Activated CD4-positive, alpha-beta T cell treated with anti-CD3 and anti-CD28 coated beads, Interleukin-2, amount 10 ng/mL, durations not matched to agents 24 days and 14 days (primary cell): ENCODE data around the gene PRPF6. TPM values are rescaled to one million over a fixed set of nuclear protein-coding genes. Genes with fewer than 3 reads are reported as not detected.
A peak's percentile ranks its signal among the peaks of the same experiment; 100 is the strongest.

Source experiments
- DNase-seq: peaks from one replicate; pipeline ENCODE4 v3.0.0; 2022
- H3K27ac Mint-ChIP-seq: one replicate; pipeline ENCODE4 v1.8.0; 2022; ENCODE audit warnings: mild to moderate bottlenecking, mixed read lengths
- H3K27me3 Mint-ChIP-seq: one replicate; pipeline ENCODE4 v1.8.0; 2022; ENCODE audit warnings: mixed read lengths
- H3K36me3 Mint-ChIP-seq: one replicate; pipeline ENCODE4 v1.8.0; 2022; ENCODE audit warnings: low read depth, mild to moderate bottlenecking, mixed read lengths
- H3K4me1 Mint-ChIP-seq: one replicate; pipeline ENCODE4 v1.8.0; 2021; ENCODE audit warnings: mixed read lengths
- H3K4me3 Mint-ChIP-seq: one replicate; pipeline ENCODE4 v1.8.0; 2022; ENCODE audit warnings: mild to moderate bottlenecking, moderate library complexity, mixed read lengths
- H3K9me3 Mint-ChIP-seq: one replicate; pipeline ENCODE4 v1.8.0; 2021; ENCODE audit warnings: mixed read lengths
- intact Hi-C: fragments of 100-400 bp; cut with micrococcal nuclease; formaldehyde crosslinking; loops from one replicate; pipeline ENCODE4 v1.15.1; 2023
- total RNA-seq: library from RNA; stranded (reverse); gene quantifications from 2 replicates; pipeline ENCODE4 v1.2.3, GENCODE V29; 2022

Gene PRPF6
- total RNA-seq, 1 donor from 2014 or later, result 79.5 TPM

GRCh38 chr20:64067733-64068307, 86.9 kb downstream of the PRPF6 start:
- Mint-ChIP-seq H3K27ac (peak overlapping the region; percentile 41), H3K4me3 (peak overlapping the region; percentile 76), H3K9me3 (no peaks in the 10 kb centered on the region), H3K27me3 (no peaks in the 10 kb centered on the region), H3K36me3 (peaks cover 11% of the 10 kb centered on the region), H3K4me1 (peaks cover 41% of the 10 kb centered on the region)
- DNase-seq, result no peak
- intact Hi-C loops, result loop anchor here (10.0 kb wide), 2 partner anchors 203 to 443 kb away; partner anchors contain the start of genes ABHD16B, GMEB2 and TPD52L2

- no peak for DNase-seq
- peaks cover 40% of the 10 kb centered on the region for H3K4me1 Mint-ChIP-seq
- H3K9me3 Mint-ChIP-seq, result no peaks in the 10 kb centered on the region
- peaks cover 13% of the 10 kb centered on the region for H3K36me3 Mint-ChIP-seq
- H3K4me3 Mint-ChIP-seq, result peak overlapping the region; percentile 34
- intact Hi-C loops, result loop anchor here (10.0 kb wide), 2 partner anchors 204 to 444 kb away; partner anchors contain the start of genes ABHD16B, GMEB2 and TPD52L2
- H3K27ac Mint-ChIP-seq, result peak overlapping the region; percentile 15
- H3K27me3 Mint-ChIP-seq, result no peaks in the 10 kb centered on the region
These were observed 87.7 kb downstream of the PRPF6 start for GRCh38 chr20:64068386-64069208.

DNA sequence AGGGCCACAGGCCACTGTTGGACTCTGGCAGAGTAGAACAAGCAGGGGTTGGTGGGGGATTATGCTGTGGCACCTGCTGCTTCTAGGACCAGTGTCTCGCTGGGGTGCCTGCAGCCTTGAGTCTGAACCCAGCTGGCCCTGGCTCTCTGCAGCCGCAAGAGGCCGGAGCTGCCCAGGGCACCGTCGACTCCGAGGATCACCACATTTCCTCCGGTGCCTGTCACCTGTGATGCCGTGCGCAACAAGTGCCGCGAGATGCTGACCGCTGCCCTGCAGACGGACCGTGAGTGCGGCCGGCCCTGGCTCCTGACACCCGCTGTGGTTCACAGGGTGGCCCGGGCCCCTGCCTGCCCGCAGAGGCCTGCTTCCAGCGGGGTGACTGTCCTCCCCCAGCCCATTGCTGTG, 88.3 kb downstream of the PRPF6 start:
- no peaks in the 10 kb centered on the region for H3K27me3 Mint-ChIP-seq

GRCh38 chr20:64069614-64070243, 88.8 kb downstream of the PRPF6 start:
- peak; percentile 81 for DNase-seq
- Mint-ChIP-seq H3K36me3 (peaks cover 13% of the 10 kb centered on the region), H3K9me3 (no peaks in the 10 kb centered on the region), H3K4me3 (no peak overlapping the region), H3K27ac (no peak overlapping the region), H3K27me3 (no peaks in the 10 kb centered on the region), H3K4me1 (peaks cover 29% of the 10 kb centered on the region)
- intact Hi-C loops, result loop anchor here (10.0 kb wide), 2 partner anchors 205 to 445 kb away; partner anchors contain the start of genes ABHD16B, GMEB2 and TPD52L2

More for the DNA sequence above, 88.3 kb downstream of the PRPF6 start:
- Mint-ChIP-seq H3K4me3 (no peak overlapping the region), H3K4me1 (peaks cover 34% of the 10 kb centered on the region), H3K36me3 (peaks cover 13% of the 10 kb centered on the region), H3K27ac (no peak overlapping the region), H3K9me3 (no peaks in the 10 kb centered on the region)
- no peak for DNase-seq
- intact Hi-C loops, result loop anchor here (10.0 kb wide), 2 partner anchors 204 to 444 kb away; partner anchors contain the start of genes ABHD16B, GMEB2 and TPD52L2

- intact Hi-C loops, result no loop called here
- Mint-ChIP-seq H3K27me3 (no peaks in the 10 kb centered on the region), H3K36me3 (peaks cover 14% of the 10 kb centered on the region), H3K27ac (no peak overlapping the region), H3K4me1 (peaks cover 25% of the 10 kb centered on the region), H3K4me3 (no peak overlapping the region), H3K9me3 (no peaks in the 10 kb centered on the region)
- no peak for DNase-seq
These were observed 89.5 kb downstream of the PRPF6 start for GRCh38 chr20:64070244-64070993.

DNA sequence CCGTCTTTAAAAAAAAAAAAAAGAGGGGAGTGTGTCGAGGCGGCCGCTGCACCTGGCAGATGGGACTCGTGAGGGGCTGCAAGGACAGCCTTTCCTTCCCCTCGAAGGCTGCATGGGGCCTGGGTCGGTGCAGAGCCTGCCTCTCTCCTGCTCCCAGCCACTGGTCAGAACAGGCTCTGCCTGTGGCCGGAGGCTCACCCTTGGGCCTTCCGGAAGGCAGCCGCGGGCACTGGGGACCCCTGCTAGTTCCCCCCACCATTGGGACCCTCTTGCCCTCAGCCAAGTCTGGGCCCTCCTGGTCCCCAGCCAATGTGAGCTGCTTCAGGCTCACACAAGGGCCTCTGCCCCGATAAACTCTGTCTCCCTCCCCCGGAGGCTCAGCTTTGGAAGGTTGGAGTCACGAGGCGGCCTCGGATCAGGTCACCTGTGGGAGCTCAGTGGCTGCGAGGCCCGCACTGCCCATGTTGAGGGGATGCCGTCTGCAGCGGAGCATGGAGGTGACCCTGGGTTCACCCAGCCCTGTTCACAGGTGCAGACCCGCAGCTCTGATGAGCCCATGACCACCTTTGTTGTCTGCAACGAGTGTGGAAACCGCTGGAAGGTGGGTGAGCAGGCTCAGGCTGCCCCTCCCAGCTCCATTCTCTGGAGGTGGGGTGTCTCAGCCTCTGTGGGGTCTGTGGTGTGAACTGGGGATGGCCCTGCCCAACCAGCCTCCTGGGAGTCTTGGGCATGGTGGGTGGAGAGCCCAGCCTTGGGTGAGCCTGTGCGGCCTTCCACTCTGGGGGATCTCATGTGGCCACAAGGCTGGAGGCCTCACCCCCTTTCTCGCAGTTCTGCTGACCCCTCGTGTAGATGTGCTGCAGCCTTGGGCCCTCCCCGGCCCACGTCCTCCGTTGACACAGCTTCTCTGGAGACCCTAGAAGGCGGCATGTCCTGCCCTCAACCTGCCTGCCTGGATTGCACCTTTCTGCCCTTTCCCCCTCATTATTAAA, 90.7 kb downstream of the PRPF6 start:
- no peak overlapping the region for H3K4me3 Mint-ChIP-seq
- no peak for DNase-seq
- peaks cover 20% of the 10 kb centered on the region for H3K36me3 Mint-ChIP-seq
- no peak overlapping the region for H3K27ac Mint-ChIP-seq
- H3K9me3 Mint-ChIP-seq, result no peaks in the 10 kb centered on the region
- intact Hi-C loops, result no loop called here
- peaks cover 14% of the 10 kb centered on the region for H3K4me1 Mint-ChIP-seq
- no peaks in the 10 kb centered on the region for H3K27me3 Mint-ChIP-seq

GRCh38 chr20:64072498-64073063, 91.6 kb downstream of the PRPF6 start:
- H3K4me1 Mint-ChIP-seq, result peaks cover 7% of the 10 kb centered on the region
- no peak overlapping the region for H3K4me3 Mint-ChIP-seq
- no peaks in the 10 kb centered on the region for H3K9me3 Mint-ChIP-seq
- intact Hi-C loops, result no loop called here
- H3K36me3 Mint-ChIP-seq, result peaks cover 18% of the 10 kb centered on the region
- H3K27ac Mint-ChIP-seq, result peak overlapping the region; percentile 58
- no peaks in the 10 kb centered on the region for H3K27me3 Mint-ChIP-seq
- no peak for DNase-seq

DNA sequence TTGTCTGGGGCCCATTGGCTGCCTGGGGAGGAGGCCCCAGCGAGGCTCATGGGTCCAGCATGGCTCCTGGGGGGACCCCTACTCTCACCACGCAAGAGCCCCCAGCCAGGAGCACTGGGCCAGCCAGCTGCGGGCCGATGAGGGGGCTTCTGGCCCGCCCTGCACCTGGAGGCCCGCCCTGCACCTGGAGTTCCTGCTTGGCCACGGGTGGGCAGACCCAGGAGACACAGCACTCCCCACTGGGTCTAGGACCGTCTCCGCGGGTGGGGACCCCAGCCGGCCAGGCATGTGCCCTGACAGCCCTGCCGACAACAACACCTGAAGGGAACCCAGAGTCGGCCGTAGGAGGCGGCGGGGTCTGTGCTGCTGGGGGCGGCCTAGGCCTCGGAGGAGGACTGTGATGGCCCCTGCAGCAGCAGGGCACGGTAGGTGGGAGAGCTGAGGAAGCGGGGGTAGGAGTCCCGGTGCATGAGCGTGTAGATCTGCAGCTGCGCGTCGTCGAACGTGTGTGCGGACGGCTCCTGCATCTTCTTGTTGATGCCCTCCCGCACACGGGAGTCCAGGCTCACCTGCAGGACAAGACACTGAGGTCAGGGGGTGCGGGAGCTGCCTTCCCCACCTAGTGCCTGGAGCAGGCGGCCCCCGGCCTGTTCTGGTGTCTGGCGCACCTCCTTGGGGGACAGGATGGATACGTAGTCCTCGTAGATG, 92.7 kb downstream of the PRPF6 start:
- Mint-ChIP-seq H3K4me1 (peaks cover 5% of the 10 kb centered on the region), H3K27me3 (no peaks in the 10 kb centered on the region), H3K36me3 (peaks cover 21% of the 10 kb centered on the region), H3K27ac (no peak overlapping the region), H3K9me3 (no peaks in the 10 kb centered on the region), H3K4me3 (no peak overlapping the region)
- DNase-seq, result no peak
- intact Hi-C loops, result no loop called here

GRCh38 chr20:64074184-64074789, 93.4 kb downstream of the PRPF6 start:
- no peak overlapping the region for H3K27ac Mint-ChIP-seq
- intact Hi-C loops, result no loop called here
- no peaks in the 10 kb centered on the region for H3K9me3 Mint-ChIP-seq
- no peaks in the 10 kb centered on the region for H3K27me3 Mint-ChIP-seq
- no peak for DNase-seq
- H3K36me3 Mint-ChIP-seq, result peaks cover 23% of the 10 kb centered on the region
- peaks cover 8% of the 10 kb centered on the region for H3K4me1 Mint-ChIP-seq
- H3K4me3 Mint-ChIP-seq, result no peak overlapping the region

DNA sequence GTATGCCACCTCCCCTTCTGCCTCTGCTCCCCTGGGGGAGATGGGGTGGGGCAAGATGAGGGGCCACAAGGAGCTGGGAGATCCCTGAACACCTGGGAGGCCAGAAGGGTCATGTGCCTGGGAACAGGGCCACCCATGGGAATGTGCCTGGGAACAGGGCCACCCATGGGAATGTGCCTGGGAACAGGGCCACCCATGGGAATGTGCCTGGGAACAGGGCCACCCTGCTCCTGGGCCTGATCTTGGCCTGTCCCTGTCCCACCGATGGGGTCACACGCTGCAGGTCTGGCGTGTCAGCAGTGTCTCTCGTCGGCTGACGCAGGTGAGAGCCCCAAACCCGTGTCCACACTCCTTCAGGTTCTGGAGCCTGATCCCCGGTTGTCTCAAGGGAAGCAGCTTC, 94.0 kb downstream of the PRPF6 start:
- Mint-ChIP-seq H3K4me1 (peaks cover 8% of the 10 kb centered on the region), H3K27me3 (no peaks in the 10 kb centered on the region), H3K27ac (peak overlapping the region; percentile 41), H3K4me3 (no peak overlapping the region), H3K9me3 (no peaks in the 10 kb centered on the region), H3K36me3 (peaks cover 23% of the 10 kb centered on the region)
- intact Hi-C loops, result loop anchor here (5.0 kb wide), 1 partner anchor 553 kb away; the partner anchor contains the start of gene PPDPF
- no peak for DNase-seq

DNA sequence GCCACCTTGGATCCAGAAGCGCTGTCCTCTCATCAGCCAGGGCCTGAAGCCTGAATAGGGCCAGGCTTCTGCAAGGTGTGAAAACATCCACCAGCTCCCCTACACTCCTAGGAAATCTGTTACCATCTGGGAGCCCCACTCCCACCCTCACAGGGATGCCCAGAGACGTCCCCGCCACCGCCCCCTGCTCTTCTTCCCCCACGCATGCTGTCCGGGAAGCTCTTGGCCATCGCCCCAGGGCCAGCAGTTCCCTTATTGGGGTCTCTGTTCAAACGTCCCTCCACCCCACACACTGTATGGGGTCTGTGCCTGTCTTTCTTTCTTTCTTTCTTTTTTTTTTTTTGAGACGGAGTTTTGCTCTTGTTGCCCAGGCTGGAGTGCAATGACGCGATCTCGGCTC, 94.6 kb downstream of the PRPF6 start:
- no peak for DNase-seq
- Mint-ChIP-seq H3K27ac (peak overlapping the region; percentile 41), H3K27me3 (no peaks in the 10 kb centered on the region), H3K36me3 (peaks cover 23% of the 10 kb centered on the region), H3K4me3 (no peak overlapping the region), H3K9me3 (no peaks in the 10 kb centered on the region), H3K4me1 (peaks cover 12% of the 10 kb centered on the region)
- intact Hi-C loops, result loop anchor here (5.0 kb wide), 1 partner anchor 553 kb away; the partner anchor contains the start of gene PPDPF
